Measurements from ENCODE around the gene KRT5. TPM values are rescaled to one million over a fixed set of nuclear protein-coding genes. Genes with fewer than 3 reads are reported as not detected.

Gene KRT5
- polyA plus RNA-seq, 3 donors, result 0.04 TPM; not detected in 2

- Histone ChIP-seq H3K4me1 (ENCODE audit: control insufficient read depth in 1 of 2, insufficient read depth in 2 of 2, low read length in 2 of 2) (no peaks in the 10 kb centered on the region), H3K9me3 (replicated peaks in 1 of 2; ENCODE audit: control insufficient read depth in 1 of 2, insufficient read depth in 1 of 2, low read length in 2 of 2) (no peaks in the 10 kb centered on the region), H3K9ac (ENCODE audit: insufficient read depth, low read length, poor library complexity, severe bottlenecking) (no peak overlapping the region), H3K36me3 (replicated peaks in 1 of 2; ENCODE audit: control insufficient read depth in 1 of 2, insufficient read depth in 2 of 2, low read length in 2 of 2) (no peaks in the 10 kb centered on the region), H3K4me3 (replicated peaks in 1 of 3; ENCODE audit: low read depth in 2 of 3, low read length in 3 of 3) (no peak overlapping the region), H3K4me2 (replicated peaks; ENCODE audit: extremely low read depth, low read length, poor library complexity, severe bottlenecking) (no peak overlapping the region), H4K20me1 (ENCODE audit: insufficient read depth, low read length) (no peaks in the 10 kb centered on the region), H2AFZ (ENCODE audit: insufficient read depth, low read depth, low read length, poor library complexity, severe bottlenecking) (no peak overlapping the region), H3K27ac (ENCODE audit: low read depth in 1 of 2, low read length in 2 of 2) (no peak overlapping the region), H3K27me3 (ENCODE audit: control insufficient read depth in 2 of 2, insufficient read depth in 2 of 2, low read length in 2 of 2) (peaks cover 2 to 3% of the 10 kb centered on the region in 2 donors), H3K79me2 (ENCODE audit: insufficient read depth, low read length) (no peaks in the 10 kb centered on the region)
- H3K4me3 Mint-ChIP-seq, result no peak overlapping the region
- peaks cover 0 to 9% (median 6%) of the 10 kb centered on the region in 7 donors for H3K9me3 Mint-ChIP-seq
- no CpG with 5 or more reads among the region's 1 CpG for WGBS (ENCODE audit: insufficient coverage)
- H3K36me3 Mint-ChIP-seq, result no peaks in the 10 kb centered on the region
- H3K27me3 Mint-ChIP-seq (ENCODE audit: low read depth in 3 of 3), result peaks cover 9 to 34% (median 17%) of the 10 kb centered on the region in 3 donors
- no peak overlapping the region for H3K27ac Mint-ChIP-seq
- no peak for DNase-seq
- no peak for TF ChIP-seq CTCF (IDR thresholded peaks at IDR 0.05)
- no peaks in the 10 kb centered on the region for H3K4me1 Mint-ChIP-seq
- intact Hi-C loops (cut with micrococcal nuclease), result no loop called here
These were observed 33.0 kb downstream of the KRT5 start for GRCh38 chr12:52487211-52487610.

GRCh38 chr12:52486166-52487105 is 33.8 kb downstream of the KRT5 start:
- Mint-ChIP-seq H3K4me1 (no peaks in the 10 kb centered on the region), H3K27ac (no peak overlapping the region), H3K4me3 (no peak overlapping the region), H3K36me3 (no peaks in the 10 kb centered on the region), H3K27me3 (ENCODE audit: low read depth in 3 of 3) (peaks cover 9 to 32% (median 17%) of the 10 kb centered on the region in 3 donors), H3K9me3 (peaks cover 0 to 9% (median 6%) of the 10 kb centered on the region in 7 donors)
- Histone ChIP-seq H3K9ac (ENCODE audit: insufficient read depth, low read length, poor library complexity, severe bottlenecking) (no peak overlapping the region), H3K79me2 (ENCODE audit: insufficient read depth, low read length) (no peaks in the 10 kb centered on the region), H3K36me3 (replicated peaks in 1 of 2; ENCODE audit: control insufficient read depth in 1 of 2, insufficient read depth in 2 of 2, low read length in 2 of 2) (no peaks in the 10 kb centered on the region), H4K20me1 (ENCODE audit: insufficient read depth, low read length) (no peaks in the 10 kb centered on the region), H3K4me2 (replicated peaks; ENCODE audit: extremely low read depth, low read length, poor library complexity, severe bottlenecking) (no peak overlapping the region), H3K9me3 (replicated peaks in 1 of 2; ENCODE audit: control insufficient read depth in 1 of 2, insufficient read depth in 1 of 2, low read length in 2 of 2) (no peaks in the 10 kb centered on the region), H2AFZ (ENCODE audit: insufficient read depth, low read depth, low read length, poor library complexity, severe bottlenecking) (no peak overlapping the region), H3K27me3 (ENCODE audit: control insufficient read depth in 2 of 2, insufficient read depth in 2 of 2, low read length in 2 of 2) (peaks cover 2 to 6% of the 10 kb centered on the region in 2 donors), H3K4me3 (replicated peaks in 1 of 3; ENCODE audit: low read depth in 2 of 3, low read length in 3 of 3) (no peak overlapping the region), H3K27ac (ENCODE audit: low read depth in 1 of 2, low read length in 2 of 2) (no peak overlapping the region), H3K4me1 (ENCODE audit: control insufficient read depth in 1 of 2, insufficient read depth in 2 of 2, low read length in 2 of 2) (no peaks in the 10 kb centered on the region)
- no peak for DNase-seq
- no peak for TF ChIP-seq CTCF (IDR thresholded peaks at IDR 0.05)
- 80% methylated on average over 1 of the region's 5 CpGs for WGBS (ENCODE audit: insufficient coverage)
- intact Hi-C loops (cut with micrococcal nuclease), result no loop called here

Measured in CD14-positive monocyte (primary cell).